Measurements from ENCODE around the gene RGS6. TPM values are rescaled to one million over a fixed set of nuclear protein-coding genes. Genes with fewer than 3 reads are reported as not detected.

RGS6 gene
- total RNA-seq, 6 donors from 2014 or later, result 0.83 to 12.9 (median 2.2) TPM; not detected in 1

- Histone ChIP-seq H3K27me3 (no peaks in the 10 kb centered on the region), H3K36me3 (no peaks in the 10 kb centered on the region), H3K27ac (no peak overlapping the region), H3K4me1 (no peaks in the 10 kb centered on the region), H3K9me3 (no peaks in the 10 kb centered on the region), H3K4me3 (no peak overlapping the region)
- DNase-seq, result no peak
- TF ChIP-seq EP300 (IDR thresholded peaks at IDR 0.05) (no peak), POLR2AphosphoS5 (IDR thresholded peaks at IDR 0.05) (no peak), POLR2A (IDR thresholded peaks at IDR 0.05) (no peak), CTCF (IDR thresholded peaks at IDR 0.05) (no peak)
- WGBS, 2 donors, result 75 to 80% methylated on average over 4 of the region's 4 CpGs
- ATAC-seq (ENCODE audit: low FRiP score in 2 of 2), result no peak
Measured at GRCh38 chr14:72182708-72183432, 250.6 kb downstream of the RGS6 start.

GRCh38 chr14:72183631-72184030 is 251.4 kb downstream of the RGS6 start:
- Histone ChIP-seq H3K27me3 (no peaks in the 10 kb centered on the region), H3K9me3 (no peaks in the 10 kb centered on the region), H3K27ac (no peak overlapping the region), H3K4me3 (no peak overlapping the region), H3K4me1 (no peaks in the 10 kb centered on the region), H3K36me3 (no peaks in the 10 kb centered on the region)
- TF ChIP-seq CTCF (IDR thresholded peaks at IDR 0.05) (no peak), POLR2A (IDR thresholded peaks at IDR 0.05) (no peak), POLR2AphosphoS5 (IDR thresholded peaks at IDR 0.05) (no peak)
- DNase-seq, result no peak
- WGBS, 2 donors, result 54 to 65% methylated on average over 2 of the region's 2 CpGs
- ATAC-seq (ENCODE audit: low FRiP score in 2 of 2), result no peak

GRCh38 chr14:72186523-72186922 is 254.3 kb downstream of the RGS6 start:
- Histone ChIP-seq H3K4me3 (no peak overlapping the region), H3K27me3 (no peaks in the 10 kb centered on the region), H3K36me3 (no peaks in the 10 kb centered on the region), H3K9me3 (no peaks in the 10 kb centered on the region), H3K27ac (no peak overlapping the region), H3K4me1 (no peaks in the 10 kb centered on the region)
- no peak for DNase-seq
- 35 to 41% methylated on average over 3 of the region's 3 CpGs for WGBS, 2 donors
- TF ChIP-seq CTCF (IDR thresholded peaks at IDR 0.05) (no peak), EP300 (IDR thresholded peaks at IDR 0.05) (no peak), POLR2AphosphoS5 (IDR thresholded peaks at IDR 0.05) (no peak), POLR2A (IDR thresholded peaks at IDR 0.05) (no peak)
- peak in 1 of 2 donors; percentile 59 for ATAC-seq (ENCODE audit: low FRiP score in 2 of 2)

- no peaks in the 10 kb centered on the region for H3K36me3 ChIP-seq
- no peak overlapping the region for H3K4me3 ChIP-seq
- WGBS, 2 donors, result 74 to 77% methylated on average over 4 of the region's 4 CpGs
- H3K27ac ChIP-seq, result no peak overlapping the region
- no peaks in the 10 kb centered on the region for H3K27me3 ChIP-seq
- TF ChIP-seq EP300 (IDR thresholded peaks at IDR 0.05) (no peak), CTCF (IDR thresholded peaks at IDR 0.05) (no peak), POLR2AphosphoS5 (IDR thresholded peaks at IDR 0.05) (no peak), POLR2A (IDR thresholded peaks at IDR 0.05) (no peak)
- H3K4me1 ChIP-seq, result no peaks in the 10 kb centered on the region
- DNase-seq, result no peak
- no peaks in the 10 kb centered on the region for H3K9me3 ChIP-seq
- no peak for ATAC-seq (ENCODE audit: low FRiP score in 2 of 2)
Measured at GRCh38 chr14:72196237-72197015, 264.2 kb downstream of the RGS6 start.
